Fibroblast of skin of right quadriceps (primary cell): ENCODE results near the gene INPP5D.
A peak's percentile ranks its signal among the peaks of the same experiment; 100 is the strongest.

Source experiments
- DNase-seq: peaks from one replicate; pipeline ENCODE4 v3.0.0-alpha.2; 2013

The INPP5D gene

GRCh38 chr2:233248999-233249398 lies 188.9 kb downstream of the INPP5D start:
- DNase-seq = no peak

GRCh38 chr2:233250568-233250967 lies 190.4 kb downstream of the INPP5D start:
- no peak for DNase-seq

- DNase-seq = no peak
Observed at GRCh38 chr2:233250985-233251305, 190.8 kb downstream of the INPP5D start.

- peak; percentile 94 for DNase-seq
Observed at GRCh38 chr2:233251306-233252116, 191.4 kb downstream of the INPP5D start, which contains the start of gene ATG16L1. Gene ATG16L1 (plus strand): TSS chr2:233251673. CDS start chr2:233251828, 155 bp downstream.

- no peak for DNase-seq
Observed at GRCh38 chr2:233252227-233252626, 192.1 kb downstream of the INPP5D start.

- DNase-seq = no peak
Observed at GRCh38 chr2:233255151-233255550, 195.0 kb downstream of the INPP5D start.

GRCh38 chr2:233256048-233256447 lies 195.9 kb downstream of the INPP5D start:
- no peak for DNase-seq
